K562 (cell line): Measurements from ENCODE around the gene NETO1. TPM values are rescaled to one million over a fixed set of nuclear protein-coding genes. Genes with fewer than 3 reads are reported as not detected.

ENCODE experiments used
- ATAC-seq: fragments of 200-7000 bp; cut with Tn5 transposase; 3 replicates; pipeline ENCODE4 v1.9.1; 2020; ENCODE audit warnings: moderate library complexity
- BruUV-seq: library from RNA; stranded (reverse); fragments of 400-500 nt; replicated peaks from 2 replicates; lab custom pipeline; 2021; lab: Mats Ljungman, UMichigan
- CTCF ChIA-PET: fragments of 300-600 bp; formaldehyde crosslinking; extraction: SDS; loops from one replicate; lab custom pipeline; 2021; ENCODE audit warnings: low intra/inter-chr PET ratio; lab: Yijun Ruan, JAX
- POLR2A ChIA-PET: fragments of 300-600, 350-650 bp; sonication (Branson Sonifier 250); formaldehyde crosslinking; extraction: SDS; loops from one replicate; lab custom pipeline; 2021; ENCODE audit warnings: antibody characterized with exemption, inconsistent platforms; lab: Yijun Ruan, JAX
- DNase-seq, 4 experiments: peaks; one replicate each; pipeline versions ENCODE4 v3.0.0 to v3.0.0-alpha.2; 2011 to 2018; ENCODE audit warnings: low spot score in 3 of 4, mixed read lengths in 3 of 4; ENCODE audit errors: extremely low read depth in 1 of 4
- FAIRE-seq: peaks from 2 replicates; lab custom pipeline; 2011; peaks lifted over from hg19 to GRCh38; lab: Jason Lieb, UNC
- H2AFZ ChIP-seq: 2 replicates; pipeline ENCODE4 v1.6.0; 2011; ENCODE audit warnings: low read depth, low read length, control low read depth, inconsistent platforms
- H3K27ac ChIP-seq: fragments of 200-600 bp; 3 replicates; pipeline ENCODE4 v1.8.0; 2011; ENCODE audit warnings: low read depth, mild to moderate bottlenecking, control low read depth, inconsistent platforms, low read length, moderate library complexity, mixed read lengths; ENCODE audit errors: extremely low read depth
- H3K27me3 ChIP-seq, 2 experiments: fragments of 300-600 bp in 1 of 2; 2 replicates in 1 of 2; 3 replicates in 1 of 2; pipeline versions ENCODE4 v1.6.0 to v1.8.0; 2011; ENCODE audit warnings: inconsistent platforms in 2 of 2, low read length in 2 of 2, mild to moderate bottlenecking in 1 of 2, mixed read lengths in 1 of 2, moderate library complexity in 1 of 2; ENCODE audit not compliant: control insufficient read depth in 2 of 2, insufficient read depth in 2 of 2
- H3K36me3 ChIP-seq: fragments of 300-600 bp; 3 replicates; pipeline ENCODE4 v1.8.0; 2011; ENCODE audit warnings: mild to moderate bottlenecking, low read length, inconsistent platforms; ENCODE audit not compliant: control insufficient read depth, insufficient read depth
- H3K4me1 ChIP-seq, 2 experiments: fragments of 200-600 bp in 1 of 2; replicated peaks in 1 of 2; 2 replicates in 1 of 2; 3 replicates in 1 of 2; pipeline versions ENCODE4 v1.5.1 to v1.8.0; 2011; ENCODE audit warnings: inconsistent platforms in 2 of 2, low read length in 2 of 2, mild to moderate bottlenecking in 1 of 2, mixed read lengths in 1 of 2, moderate library complexity in 1 of 2; ENCODE audit not compliant: control insufficient read depth in 2 of 2, insufficient read depth in 2 of 2
- H3K4me2 ChIP-seq: 2 replicates; pipeline ENCODE4 v1.6.1; 2011; ENCODE audit warnings: low read length, control low read depth, inconsistent platforms, mixed read lengths; ENCODE audit not compliant: insufficient read depth
- H3K4me3 ChIP-seq: fragments of 200-600 bp; sonication (generic), shearing (Covaris generic); 2 replicates; pipeline ENCODE4 v1.5.1; 2016; ENCODE audit warnings: control low read depth, inconsistent platforms
- H3K79me2 ChIP-seq: fragments of 200-600 bp; 3 replicates; pipeline ENCODE4 v1.8.0; 2011; ENCODE audit warnings: low read length, inconsistent platforms; ENCODE audit not compliant: control insufficient read depth, insufficient read depth
- H3K9ac ChIP-seq, 2 experiments: 2 replicates each; pipeline versions ENCODE4 v1.6.0 to v1.6.1; 2011; ENCODE audit warnings: low read depth in 2 of 2, low read length in 2 of 2, control low read depth in 1 of 2, inconsistent platforms in 1 of 2, mild to moderate bottlenecking in 1 of 2, mixed read lengths in 1 of 2; ENCODE audit not compliant: insufficient read depth in 1 of 2
- H3K9me1 ChIP-seq: one replicate; pipeline ENCODE4 v1.6.0; 2011; ENCODE audit warnings: inconsistent platforms, mild to moderate bottlenecking, low read length, moderate library complexity; ENCODE audit not compliant: control insufficient read depth, insufficient read depth
- H3K9me3 ChIP-seq: replicated peaks from 2 replicates; pipeline ENCODE4 v1.5.1; 2011; ENCODE audit warnings: low read depth, low read length, inconsistent platforms; ENCODE audit not compliant: control insufficient read depth, insufficient read depth
- H4K20me1 ChIP-seq: replicated peaks from 2 replicates; pipeline ENCODE4 v1.6.1; 2011; ENCODE audit warnings: low read length, inconsistent platforms, mixed read lengths; ENCODE audit not compliant: control insufficient read depth, insufficient read depth
- BRD4 ChIP-seq: fragments of 200-600 bp; sonication (generic); IDR thresholded peaks from 2 replicates; pipeline ENCODE4 v1.6.1; 2017; ENCODE audit warnings: inconsistent platforms
- CBFA2T2 ChIP-seq: fragments of 450-650 bp; conservative IDR thresholded peaks from 2 replicates; pipeline ENCODE4 v1.6.1; 2017; ENCODE audit warnings: mild to moderate bottlenecking
- EZH2 ChIP-seq: IDR thresholded peaks from 2 replicates; pipeline ENCODE4 v1.6.1; 2012; ENCODE audit warnings: low read depth, mild to moderate bottlenecking, inconsistent platforms, low read length, borderline replicate concordance
- MEF2D ChIP-seq: conservative IDR thresholded peaks from 2 replicates; pipeline ENCODE4 v1.6.1; 2016; ENCODE audit warnings: low read depth, missing genetic modification characterization, missing compliant biosample characterization
- MTA1 ChIP-seq: fragments of 450-650 bp; IDR thresholded peaks from 2 replicates; pipeline ENCODE4 v1.6.1; 2017; ENCODE audit warnings: borderline replicate concordance
- PURB ChIP-seq: sonication (generic); formaldehyde crosslinking; IDR thresholded peaks from 2 replicates; pipeline ENCODE4 v1.9.0; 2021; ENCODE audit warnings: low read depth, mild to moderate bottlenecking, missing genetic modification reagents
- RFX5 ChIP-seq: IDR thresholded peaks from 2 replicates; pipeline ENCODE4 v1.6.1; 2011; ENCODE audit warnings: low read depth, mild to moderate bottlenecking, improper control_type of control experiment, low read length
- RNF2 ChIP-seq: sonication (generic); IDR thresholded peaks from 2 replicates; pipeline ENCODE4 v1.6.1; 2016
- SIX5 ChIP-seq, 2 experiments: IDR thresholded peaks; 2 replicates each; pipeline ENCODE4 v1.6.1; 2011; ENCODE audit warnings: low read length in 2 of 2, borderline replicate concordance in 1 of 2, low read depth in 1 of 2, mild to moderate bottlenecking in 1 of 2, moderate library complexity in 1 of 2; ENCODE audit not compliant: insufficient read depth in 1 of 2
- SMARCB1 ChIP-seq: IDR thresholded peaks from 2 replicates; pipeline ENCODE4 v1.6.1; 2011; ENCODE audit warnings: improper control_type of control experiment, low read depth; ENCODE audit not compliant: insufficient read length
- SRF ChIP-seq, 2 experiments: fragments of 250-450, 450-650 bp in 1 of 2; sonication (Bioruptor Pico) in 1 of 2; sonication (generic) in 1 of 2; formaldehyde crosslinking; IDR thresholded peaks; 2 replicates each; pipeline versions ENCODE4 v1.5.0 to v1.5.1; 2020 to 2022; ENCODE audit warnings: mild to moderate bottlenecking in 1 of 2, missing genetic modification reagents in 1 of 2
- ZBTB1 ChIP-seq: sonication (generic); formaldehyde crosslinking; IDR thresholded peaks from 2 replicates; pipeline ENCODE4 v1.8.1; 2023; ENCODE audit warnings: missing genetic modification reagents, low read depth, mild to moderate bottlenecking, borderline replicate concordance
- ZFP30 ChIP-seq: fragments of 250-450 bp; sonication (Bioruptor Pico); IDR thresholded peaks from 2 replicates; pipeline ENCODE4 v1.8.0; 2022; ENCODE audit warnings: moderate library complexity, mild to moderate bottlenecking, inconsistent platforms, borderline replicate concordance
- ZNF76 ChIP-seq: fragments of 250-450 bp; sonication (Bioruptor Pico); IDR thresholded peaks from 2 replicates; pipeline ENCODE4 v1.4.0; 2020; ENCODE audit warnings: mild to moderate bottlenecking, moderate library complexity, borderline replicate concordance
- WGBS: fragments of 100-300 bp; shearing (Covaris generic); methylation state at CpG from one replicate; pipeline ENCODE4 v1.1.6; 2016; ENCODE audit warnings: low coverage, mixed read lengths; ENCODE audit not compliant: insufficient coverage; ENCODE audit errors: missing lambda C conversion rate; 5-methylcytosine and 5-hydroxymethylcytosine counted together
- in situ Hi-C: fragments of 300-500 bp; cut with MboI; formaldehyde crosslinking; loops from 4 replicates; pipeline ENCODE4 v1.15.0; 2018; ENCODE audit warnings: inconsistent platforms, mixed read lengths
- intact Hi-C: fragments of 100-400 bp; cut with micrococcal nuclease; formaldehyde crosslinking; loops from 2 replicates; pipeline ENCODE4 v1.14.2; 2022
- polyA plus RNA-seq, 8 experiments: library from polyadenylated mRNA; depleted of rRNA in 4 of 8; stranded (reverse) in 5 of 8; unstranded in 3 of 8; fragments of >200 nt; fragmentation: Nextera tagmentation in 2 of 8; fragmentation: Illumina TruSeq in 1 of 8; extraction: Ambion mirVana in 2 of 8; extraction: Trizol in 1 of 8; gene quantifications; 2 replicates each; pipeline versions ENCODE4 v1.2.1 to v1.2.3, GENCODE V29; 2011 to 2014; ENCODE audit warnings: inconsistent platforms in 1 of 8, missing spikeins in 1 of 8
- total RNA-seq, 7 experiments: library from RNA; depleted of rRNA in 6 of 7; stranded (reverse); fragments of >200 nt in 6 of 7; fragmentation: Illumina TruSeq in 2 of 7; extraction: Trizol in 2 of 7; gene quantifications; 2 replicates each; pipeline versions ENCODE4 v1.2.1 to v1.2.3, GENCODE V29; 2011 to 2021; ENCODE audit warnings: low replicate concordance in 1 of 7
- TF ChIP-seq, protein P1 (sequence below): IDR thresholded peaks from 2 replicates; pipeline ENCODE4 v1.6.1; 2014; ENCODE audit warnings: antibody characterized with exemption
- TF ChIP-seq, protein P2 (sequence below): fragments of 250-450 bp; sonication (Bioruptor Pico); IDR thresholded peaks from 2 replicates; pipeline ENCODE4 v1.4.0; 2020; ENCODE audit warnings: mild to moderate bottlenecking, moderate library complexity

The NETO1 gene
- total and polyA plus RNA-seq, 9 of the 15 experiments (the other 6 are each of a cell fraction or from before 2014, with no cell fraction given), result not detected

DNA sequence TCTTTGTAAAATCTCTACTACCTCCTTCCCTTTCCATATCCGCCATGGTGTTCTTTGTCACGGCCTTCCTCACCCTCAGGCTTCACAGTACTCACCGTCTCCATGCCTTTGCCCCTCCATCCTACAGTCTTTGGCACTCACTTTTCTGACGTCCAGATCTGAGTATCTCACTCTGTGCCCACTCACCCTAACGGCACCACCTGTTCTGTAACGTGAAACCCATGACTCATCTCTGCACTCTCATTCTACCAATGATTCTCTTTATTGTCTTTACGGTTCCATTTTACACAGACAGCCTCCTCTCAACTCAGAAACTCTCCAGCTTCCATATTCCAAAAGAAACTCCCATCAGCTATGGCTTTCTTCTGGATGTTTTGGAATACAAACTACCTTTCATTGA lies 56.7 kb downstream of the NETO1 start:
- Histone ChIP-seq H3K4me1 (no peaks in the 10 kb centered on the region), H3K9me1 (no peaks in the 10 kb centered on the region), H3K4me3 (no peak overlapping the region), H3K79me2 (no peaks in the 10 kb centered on the region), H3K4me2 (no peak overlapping the region), H3K27me3 (no peaks in the 10 kb centered on the region), H3K9ac (no peak overlapping the region), H3K36me3 (no peaks in the 10 kb centered on the region), H3K9me3 (no peaks in the 10 kb centered on the region), H4K20me1 (no peaks in the 10 kb centered on the region), H2AFZ (no peak overlapping the region), H3K27ac (no peak overlapping the region)
- in situ Hi-C loops (no loop called here), intact Hi-C loops (no loop called here)
- ChIA-PET CTCF (no interaction called here), POLR2A (no interaction called here)
- no peak for ATAC-seq
- 3% methylated on average over 7 of the region's 7 CpGs for whole genome bisulfite sequencing
- no peak for DNase-seq
- no peak for FAIRE-seq
- TF ChIP-seq, protein P1, sequence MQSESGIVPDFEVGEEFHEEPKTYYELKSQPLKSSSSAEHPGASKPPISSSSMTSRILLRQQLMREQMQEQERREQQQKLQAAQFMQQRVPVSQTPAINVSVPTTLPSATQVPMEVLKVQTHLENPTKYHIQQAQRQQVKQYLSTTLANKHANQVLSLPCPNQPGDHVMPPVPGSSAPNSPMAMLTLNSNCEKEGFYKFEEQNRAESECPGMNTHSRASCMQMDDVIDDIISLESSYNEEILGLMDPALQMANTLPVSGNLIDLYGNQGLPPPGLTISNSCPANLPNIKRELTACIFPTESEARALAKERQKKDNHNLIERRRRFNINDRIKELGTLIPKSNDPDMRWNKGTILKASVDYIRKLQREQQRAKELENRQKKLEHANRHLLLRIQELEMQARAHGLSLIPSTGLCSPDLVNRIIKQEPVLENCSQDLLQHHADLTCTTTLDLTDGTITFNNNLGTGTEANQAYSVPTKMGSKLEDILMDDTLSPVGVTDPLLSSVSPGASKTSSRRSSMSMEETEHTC, result no peak
- TF ChIP-seq SMARCB1 (no peak), EZH2 (no peak), RFX5 (no peak), MEF2D (tag) (no peak), CBFA2T2 (no peak), MTA1 (no peak), ZBTB1 (CRISPR knock-in tag) (no peak), SIX5 (IDR thresholded peaks at IDR 0.05; ENCODE audit: borderline replicate concordance in 1 of 2, insufficient read depth in 1 of 2, low read depth in 1 of 2, low read length in 2 of 2) (no peak), ZNF76 (CRISPR knock-in tag) (no peak), PURB (CRISPR knock-in tag) (no peak), BRD4 (no peak), RNF2 (no peak), SRF (CRISPR knock-in tag; IDR thresholded peaks at IDR 0.05) (no peak), ZFP30 (CRISPR knock-in tag) (no peak)
- TF ChIP-seq, protein P2, sequence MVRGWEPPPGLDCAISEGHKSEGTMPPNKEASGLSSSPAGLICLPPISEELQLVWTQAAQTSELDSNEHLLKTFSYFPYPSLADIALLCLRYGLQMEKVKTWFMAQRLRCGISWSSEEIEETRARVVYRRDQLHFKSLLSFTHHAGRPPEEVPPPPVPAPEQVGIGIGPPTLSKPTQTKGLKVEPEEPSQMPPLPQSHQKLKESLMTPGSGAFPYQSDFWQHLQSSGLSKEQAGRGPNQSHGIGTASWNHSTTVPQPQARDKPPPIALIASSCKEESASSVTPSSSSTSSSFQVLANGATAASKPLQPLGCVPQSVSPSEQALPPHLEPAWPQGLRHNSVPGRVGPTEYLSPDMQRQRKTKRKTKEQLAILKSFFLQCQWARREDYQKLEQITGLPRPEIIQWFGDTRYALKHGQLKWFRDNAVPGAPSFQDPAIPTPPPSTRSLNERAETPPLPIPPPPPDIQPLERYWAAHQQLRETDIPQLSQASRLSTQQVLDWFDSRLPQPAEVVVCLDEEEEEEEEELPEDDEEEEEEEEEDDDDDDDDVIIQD, result no peak
- BruUV-seq, result no TSS peak
